GM19463 (cell line): ENCODE results near the gene MS4A6A.
"Not testable (repeated sequence)": the region's sequence is repeated elsewhere in the genome, so short reads cannot be mapped to it uniquely, and the experiment has no call there.

Source experiments
- ATAC-seq: cut with Tn5 transposase; IDR thresholded peaks from one replicate; pipeline ENCODE4 v1.9.1; 2021; ENCODE audit warnings: mild to moderate bottlenecking, moderate library complexity; ENCODE audit not compliant: unreplicated experiment

MS4A6A gene

DNA sequence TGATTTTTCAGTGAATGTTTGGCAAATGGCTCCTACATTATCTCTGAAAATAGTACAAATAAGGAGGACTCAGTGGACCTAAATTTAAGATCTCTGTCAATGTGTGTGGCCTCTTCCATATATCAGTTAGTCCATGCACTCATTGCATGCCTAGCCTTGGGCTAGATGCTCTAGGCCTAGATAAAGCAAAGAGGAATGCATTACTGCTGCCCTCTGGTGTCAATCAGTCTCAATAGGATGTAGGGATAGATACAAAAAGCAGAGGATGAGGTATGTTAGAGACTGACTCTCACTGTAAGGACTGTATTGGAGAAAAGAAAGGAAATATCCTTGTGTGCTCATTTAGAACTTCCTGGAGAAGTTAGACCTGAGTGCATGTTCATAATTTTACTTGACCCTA is 52.4 kb downstream of the MS4A6A start:
- no peak for ATAC-seq

DNA sequence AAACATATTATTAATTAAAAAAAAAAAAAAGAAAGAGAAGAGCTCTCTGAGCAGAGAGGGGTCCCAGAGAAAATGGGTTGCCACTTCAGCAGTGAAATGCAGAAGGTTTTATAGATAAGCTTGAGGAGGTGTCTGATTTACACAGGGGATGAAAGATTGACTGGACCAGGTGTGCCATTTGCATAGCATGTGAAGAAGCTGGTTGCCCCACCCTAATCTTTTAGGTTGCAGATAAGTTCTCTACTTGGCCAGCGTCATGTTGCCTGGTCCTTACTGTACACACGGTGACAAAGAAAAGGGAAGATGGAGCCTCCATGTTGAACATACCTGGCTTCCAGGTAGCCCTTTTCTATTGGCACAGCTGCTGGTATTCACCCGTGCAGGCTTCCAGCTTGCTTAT is 53.0 kb downstream of the MS4A6A start:
- no peak for ATAC-seq

DNA sequence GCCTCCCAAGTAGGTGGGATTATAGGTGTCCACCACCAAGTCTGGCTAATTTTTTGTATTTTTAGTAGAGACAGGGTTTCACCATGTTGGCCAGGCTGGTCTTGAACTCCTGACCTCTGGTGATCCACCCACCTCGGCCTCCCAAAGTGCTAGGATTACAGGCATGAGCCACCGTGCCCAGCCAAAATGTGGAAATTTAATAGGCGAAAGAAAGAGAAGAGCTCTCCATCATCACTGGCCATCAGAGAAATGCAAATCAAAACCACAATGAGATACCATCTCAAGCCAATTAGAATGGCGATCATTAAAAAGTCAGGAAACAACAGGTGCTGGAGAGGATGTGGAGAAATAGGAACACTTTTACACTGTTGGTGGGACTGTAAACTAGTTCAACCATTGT is 54.0 kb downstream of the MS4A6A start:
- not testable (repeated sequence) for ATAC-seq

DNA sequence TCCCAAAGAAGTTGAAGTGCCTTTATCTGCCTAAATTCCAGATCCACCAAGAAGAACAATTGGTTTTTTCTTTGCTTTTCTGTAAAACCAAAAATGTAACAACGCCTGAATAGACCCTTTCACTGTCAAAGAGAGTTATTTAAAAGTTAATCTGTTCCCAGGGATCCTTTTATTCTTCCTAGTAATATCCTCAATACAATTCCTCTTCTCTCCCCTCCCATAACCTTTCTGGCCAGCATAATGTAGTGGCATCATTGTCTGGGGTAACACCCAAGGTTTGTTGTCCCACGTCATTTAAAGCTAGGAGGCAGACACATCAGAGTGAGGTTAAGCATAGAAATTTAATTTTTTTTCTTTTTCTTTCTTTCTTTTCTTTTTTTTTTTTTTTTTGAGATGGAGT is 54.5 kb downstream of the MS4A6A start:
- no peak for ATAC-seq

DNA sequence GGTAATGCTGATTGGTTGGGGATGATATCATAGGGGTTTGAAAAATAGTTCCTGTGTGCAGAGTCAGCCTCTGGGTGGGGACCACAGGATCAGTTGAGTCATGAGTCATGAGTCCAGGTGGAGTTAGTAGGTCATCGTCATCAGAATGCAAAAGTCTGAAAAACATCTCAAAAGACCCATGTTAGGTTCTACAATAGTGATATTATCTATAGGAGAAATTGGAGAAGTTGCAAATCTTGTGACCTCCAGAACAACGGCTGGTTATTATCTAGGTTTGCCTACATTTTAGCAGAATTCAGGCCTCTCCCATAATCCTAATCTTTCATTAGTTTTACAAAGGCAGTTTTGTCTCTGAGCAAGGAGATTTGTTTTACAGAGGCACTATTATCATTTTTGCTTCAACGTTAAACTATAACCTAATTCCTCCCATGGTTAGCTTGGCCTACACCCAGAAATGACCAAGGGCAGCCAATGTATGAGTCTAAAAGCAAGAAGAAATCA is 55.5 kb downstream of the MS4A6A start:
- no peak for ATAC-seq

DNA sequence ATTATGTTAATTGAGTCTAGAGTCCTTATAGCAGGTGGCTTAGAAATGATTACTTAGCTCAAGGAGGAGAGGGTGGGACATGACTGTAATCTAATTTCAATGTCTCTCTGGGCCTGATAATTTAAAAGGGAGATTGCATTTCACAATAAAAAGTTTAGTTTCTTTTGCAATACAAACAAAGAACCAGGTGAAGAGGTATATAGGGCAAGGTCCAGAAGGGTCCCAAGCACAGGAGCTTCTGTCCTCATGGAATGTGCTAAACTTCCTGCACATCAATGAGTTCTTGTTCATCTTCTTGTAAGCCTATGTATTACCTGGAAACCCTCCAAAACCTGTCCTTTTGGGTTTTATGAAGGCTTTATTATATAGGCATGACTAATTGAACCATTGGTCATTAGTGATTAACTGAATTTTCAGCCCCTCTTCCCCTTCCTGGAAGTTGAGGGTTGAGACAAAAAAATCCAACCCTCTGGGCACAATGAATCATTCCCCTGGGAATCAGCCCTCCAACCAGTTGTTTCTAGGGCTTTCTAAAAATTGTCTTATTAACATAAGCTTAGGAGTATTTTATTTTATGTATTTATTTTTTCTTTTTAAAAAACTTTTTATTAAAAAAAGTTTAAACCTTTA is 56.8 kb downstream of the MS4A6A start:
- no peak for ATAC-seq

DNA sequence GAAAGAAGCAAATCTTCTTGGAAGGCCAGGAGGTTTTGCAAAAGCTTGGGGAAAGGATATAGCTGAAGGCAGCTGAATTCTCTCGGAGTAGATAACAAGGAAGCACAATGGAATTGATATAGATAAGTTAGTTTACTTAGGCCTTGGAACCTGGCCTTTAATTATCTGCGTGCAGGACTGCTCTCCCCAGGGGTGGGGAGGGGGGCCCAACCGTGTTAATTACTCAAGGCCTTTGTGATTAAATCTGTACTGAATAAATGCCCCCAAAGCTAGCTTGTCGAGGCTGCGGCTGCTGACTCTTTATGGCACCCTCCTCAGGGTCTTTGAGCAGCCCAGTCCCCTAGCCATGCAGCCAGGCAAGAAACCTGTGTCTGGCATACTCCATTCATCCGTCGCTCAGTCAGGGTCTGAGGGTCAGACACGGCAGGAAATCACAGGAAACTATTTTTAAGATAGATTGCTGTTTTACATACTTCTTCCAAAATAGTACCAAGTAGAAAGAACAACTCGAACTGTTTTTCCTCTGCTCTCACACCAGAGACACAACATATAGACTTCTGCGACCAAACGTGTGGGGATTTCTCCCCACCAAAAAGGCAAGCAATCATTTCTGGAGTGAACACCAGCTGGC is 58.0 kb downstream of the MS4A6A start:
- no peak for ATAC-seq
